DOHH2 (cell line): ENCODE data around the gene GDF9.
A peak's percentile ranks its signal among the peaks of the same experiment; 100 is the strongest.

Experiments used
- H3F3A ChIP-seq: fragments of 200-600 bp; sonication (generic), shearing (Covaris generic); 2 replicates; pipeline ENCODE4 v1.6.0; 2016; ENCODE audit warnings: antibody characterized with exemption, mild to moderate bottlenecking; ENCODE audit not compliant: control insufficient read depth, insufficient read depth
- H3K27ac ChIP-seq: fragments of 200-600 bp; sonication (generic); 2 replicates; pipeline ENCODE4 v1.5.1; 2014; ENCODE audit warnings: low read depth, mild to moderate bottlenecking, low read length, moderate library complexity
- H3K27me3 ChIP-seq: fragments of 200-600 bp; sonication (generic); 2 replicates; pipeline ENCODE4 v1.6.1; 2014; ENCODE audit warnings: mild to moderate bottlenecking, low read length, mixed read lengths; ENCODE audit not compliant: control insufficient read depth
- H3K36me3 ChIP-seq: fragments of 200-600 bp; sonication (generic); 2 replicates; pipeline ENCODE4 v1.6.1; 2014; ENCODE audit warnings: mild to moderate bottlenecking, low read length, moderate library complexity, mixed read lengths; ENCODE audit not compliant: control insufficient read depth
- H3K4me1 ChIP-seq: fragments of 200-600 bp; sonication (generic); 2 replicates; pipeline ENCODE4 v1.6.1; 2014; ENCODE audit warnings: mild to moderate bottlenecking, low read length, mixed read lengths; ENCODE audit not compliant: control insufficient read depth
- H3K4me2 ChIP-seq: fragments of 200-600 bp; sonication (generic); 2 replicates; pipeline ENCODE4 v1.6.0; 2014; ENCODE audit warnings: mild to moderate bottlenecking, low read length, moderate library complexity
- H3K4me3 ChIP-seq: fragments of 200-600 bp; sonication (generic); 2 replicates; pipeline ENCODE4 v1.5.1; 2014; ENCODE audit warnings: mild to moderate bottlenecking, low read length, mixed read lengths
- H3K79me2 ChIP-seq: fragments of 200-600 bp; sonication (generic); 2 replicates; pipeline ENCODE4 v1.6.1; 2014; ENCODE audit warnings: mild to moderate bottlenecking, low read length, mixed read lengths; ENCODE audit not compliant: control insufficient read depth
- H3K9me2 ChIP-seq: fragments of 200-600 bp; sonication (generic); replicated peaks from 2 replicates; pipeline ENCODE4 v1.6.1; 2014; ENCODE audit warnings: mild to moderate bottlenecking, low read length, mixed read lengths; ENCODE audit not compliant: control insufficient read depth
- H3K9me3 ChIP-seq: fragments of 200-600 bp; sonication (generic); 2 replicates; pipeline ENCODE4 v1.6.1; 2014; ENCODE audit warnings: antibody characterized with exemption, low read length, mixed read lengths; ENCODE audit not compliant: control insufficient read depth, insufficient read depth
- H4K20me1 ChIP-seq: fragments of 200-600 bp; sonication (generic); 2 replicates; pipeline ENCODE4 v1.6.0; 2014; ENCODE audit warnings: low read depth, mild to moderate bottlenecking, antibody characterized with exemption, low read length, moderate library complexity; ENCODE audit not compliant: control insufficient read depth, insufficient read depth
- CTCF ChIP-seq: fragments of 200-600 bp; sonication (generic); IDR thresholded peaks from one replicate; pipeline ENCODE4 v1.5.1; 2014; ENCODE audit warnings: antibody characterized with exemption, mild to moderate bottlenecking, low read depth, low read length; ENCODE audit not compliant: poor library complexity, severe bottlenecking
- EZH2phosphoT487 ChIP-seq: fragments of 200-600 bp; sonication (generic); IDR thresholded peaks from 2 replicates; pipeline ENCODE4 v1.6.1; 2017; ENCODE audit warnings: borderline replicate concordance, mild to moderate bottlenecking, antibody characterized with exemption, low read length, moderate library complexity, mixed read lengths

The GDF9 gene

GRCh38 chr5:132823481-132824050 lies 42.7 kb downstream of the GDF9 start:
- Histone ChIP-seq H3K27ac (no peak overlapping the region), H3K9me2 (no peaks in the 10 kb centered on the region), H3K79me2 (no peaks in the 10 kb centered on the region), H3K4me2 (0 out of 2 replicates have a peak overlapping the region, but pooled peaks have one; percentile 14), H3K27me3 (peaks cover 57% of the 10 kb centered on the region), H3K4me1 (no peaks in the 10 kb centered on the region; the same call in 1 of the 2 replicates), H3K36me3 (no peaks in the 10 kb centered on the region), H4K20me1 (no peaks in the 10 kb centered on the region), H3K4me3 (no peak overlapping the region), H3F3A (no peaks in the 10 kb centered on the region), H3K9me3 (no peaks in the 10 kb centered on the region)
- TF ChIP-seq CTCF: no peak
- no peak for TF ChIP-seq EZH2phosphoT487

- Histone ChIP-seq H3K79me2 (no peaks in the 10 kb centered on the region), H3K4me2 (0 out of 2 replicates have a peak overlapping the region, but pooled peaks have one; percentile 14), H3K27me3 (peaks cover 50% of the 10 kb centered on the region), H3K4me1 (no peaks in the 10 kb centered on the region; the same call in 1 of the 2 replicates), H3K36me3 (no peaks in the 10 kb centered on the region), H3K9me3 (no peaks in the 10 kb centered on the region), H3K27ac (no peak overlapping the region), H3F3A (no peaks in the 10 kb centered on the region), H3K4me3 (no peak overlapping the region), H4K20me1 (no peaks in the 10 kb centered on the region), H3K9me2 (no peaks in the 10 kb centered on the region)
- TF ChIP-seq CTCF (no peak), EZH2phosphoT487 (no peak)
Measured at GRCh38 chr5:132822650-132823480, 43.4 kb downstream of the GDF9 start.

- Histone ChIP-seq H3K27ac (no peak overlapping the region), H3K4me3 (no peak overlapping the region), H3K79me2 (no peaks in the 10 kb centered on the region), H3K9me2 (no peaks in the 10 kb centered on the region), H4K20me1 (no peaks in the 10 kb centered on the region), H3K9me3 (no peaks in the 10 kb centered on the region), H3K27me3 (peaks cover 42% of the 10 kb centered on the region), H3K4me1 (peaks cover 1% of the 10 kb centered on the region; the same call in 1 of the 2 replicates), H3K36me3 (no peaks in the 10 kb centered on the region), H3F3A (no peaks in the 10 kb centered on the region), H3K4me2 (no peak overlapping the region)
- no peak for TF ChIP-seq EZH2phosphoT487
- no peak for TF ChIP-seq CTCF
Measured at GRCh38 chr5:132821791-132822190, 44.5 kb downstream of the GDF9 start.
